HepG2 (cell line): ENCODE results near the gene SNX11. TPM values are rescaled to one million over a fixed set of nuclear protein-coding genes. Genes with fewer than 3 reads are reported as not detected.

Source experiments
- CAMTA2 ChIP-seq: sonication (generic); formaldehyde crosslinking; IDR thresholded peaks from 2 replicates; pipeline ENCODE4 v1.4.0; 2020; ENCODE audit warnings: mild to moderate bottlenecking, missing genetic modification reagents, borderline replicate concordance
- CC2D1A ChIP-seq: sonication (generic); formaldehyde crosslinking; IDR thresholded peaks from 2 replicates; pipeline ENCODE4 v1.8.1; 2023; ENCODE audit warnings: mild to moderate bottlenecking, missing genetic modification reagents
- CHD2 ChIP-seq: IDR thresholded peaks from 2 replicates; pipeline ENCODE4 v1.6.1; 2011; ENCODE audit warnings: low read depth, low read length, improper control_type of control experiment
- ELF3 ChIP-seq: IDR thresholded peaks from 2 replicates; pipeline ENCODE4 v1.6.1; 2016; ENCODE audit warnings: missing genetic modification reagents, missing compliant biosample characterization
- GFI1 ChIP-seq: sonication (generic); formaldehyde crosslinking; IDR thresholded peaks from 2 replicates; pipeline ENCODE4 v1.5.0; 2020; ENCODE audit warnings: missing genetic modification reagents, mild to moderate bottlenecking, borderline replicate concordance
- HCFC1 ChIP-seq: fragments of 150-350 bp; IDR thresholded peaks from 2 replicates; pipeline ENCODE4 v1.6.1; 2014; ENCODE audit warnings: low read depth, low read length
- HNRNPL ChIP-seq: fragments of 200-400 bp; formaldehyde crosslinking; IDR thresholded peaks from 2 replicates; pipeline ENCODE4 v1.6.1; 2017; ENCODE audit warnings: mild to moderate bottlenecking, low read depth, low read length
- KDM3A ChIP-seq: IDR thresholded peaks from 2 replicates; pipeline ENCODE4 v1.6.1; 2018; ENCODE audit warnings: low read depth, missing compliant biosample characterization
- KLF15 ChIP-seq: sonication (generic); formaldehyde crosslinking; IDR thresholded peaks from 2 replicates; pipeline ENCODE4 v1.8.1; 2023; ENCODE audit warnings: borderline replicate concordance, mild to moderate bottlenecking, inconsistent platforms, missing genetic modification reagents, mixed read lengths
- KLF16 ChIP-seq, 2 experiments: sonication (generic) in 1 of 2; formaldehyde crosslinking in 1 of 2; IDR thresholded peaks; 2 replicates each; pipeline versions ENCODE4 v1.6.1 to v1.8.0; 2016 to 2023; ENCODE audit warnings: missing genetic modification reagents in 2 of 2, missing compliant biosample characterization in 1 of 2
- POLR2G ChIP-seq: fragments of 200-400 bp; formaldehyde crosslinking; IDR thresholded peaks from 2 replicates; pipeline ENCODE4 v1.6.1; 2018; ENCODE audit warnings: mild to moderate bottlenecking, low read depth, low read length, moderate library complexity
- SATB2 ChIP-seq: sonication (generic); formaldehyde crosslinking; IDR thresholded peaks from 2 replicates; pipeline ENCODE4 v1.5.0; 2020; ENCODE audit warnings: missing genetic modification reagents
- SMYD3 ChIP-seq: sonication (generic); formaldehyde crosslinking; IDR thresholded peaks from 2 replicates; pipeline ENCODE4 v1.8.1; 2023; ENCODE audit warnings: mild to moderate bottlenecking, missing genetic modification reagents
- STAG1 ChIP-seq: sonication (generic); formaldehyde crosslinking; IDR thresholded peaks from 2 replicates; pipeline ENCODE4 v1.4.0; 2020; ENCODE audit warnings: missing genetic modification reagents
- ZNF333 ChIP-seq: sonication (generic); formaldehyde crosslinking; IDR thresholded peaks from 2 replicates; pipeline ENCODE4 v1.4.0; 2020; ENCODE audit warnings: mild to moderate bottlenecking, missing genetic modification reagents, borderline replicate concordance
- ZNF670 ChIP-seq: sonication (generic); formaldehyde crosslinking; IDR thresholded peaks from 2 replicates; pipeline ENCODE4 v1.8.0; 2022; ENCODE audit warnings: mild to moderate bottlenecking, missing genetic modification reagents, borderline replicate concordance
- ZSCAN22 ChIP-seq: sonication (generic); formaldehyde crosslinking; IDR thresholded peaks from 2 replicates; pipeline ENCODE4 v1.4.0; 2020; ENCODE audit warnings: mild to moderate bottlenecking, missing genetic modification reagents
- polyA plus RNA-seq, 8 experiments: library from polyadenylated mRNA; depleted of rRNA in 3 of 8; stranded (reverse) in 7 of 8; unstranded in 1 of 8; fragments of >200 nt; fragmentation: Illumina TruSeq in 4 of 8; extraction: Trizol in 4 of 8; gene quantifications; 2 replicates each; pipeline versions ENCODE4 v1.2.1 to v1.2.3, GENCODE V29; 2011 to 2016; ENCODE audit warnings: low read depth in 4 of 8, missing spikeins in 1 of 8, mixed read lengths in 1 of 8; ENCODE audit not compliant: insufficient read depth in 1 of 8
- total RNA-seq, 5 experiments: library from RNA; depleted of rRNA; stranded (reverse); fragments of >200 nt; fragmentation: Illumina TruSeq; extraction: Trizol; gene quantifications; 2 replicates each; pipeline ENCODE4 v1.2.3, GENCODE V29; 2016; ENCODE audit warnings: low read depth in 1 of 5
- TF ChIP-seq, protein P1 (sequence below): sonication (generic); formaldehyde crosslinking; IDR thresholded peaks from 2 replicates; pipeline ENCODE4 v1.5.1; 2020; ENCODE audit warnings: mild to moderate bottlenecking, moderate library complexity, missing genetic modification reagents
- TF ChIP-seq, protein P2 (sequence below): IDR thresholded peaks from 2 replicates; pipeline ENCODE4 v1.6.1; 2016; ENCODE audit warnings: control low read depth
- TF ChIP-seq, protein P3 (sequence below): sonication (generic); formaldehyde crosslinking; IDR thresholded peaks from 2 replicates; pipeline ENCODE4 v1.8.0; 2022; ENCODE audit warnings: missing genetic modification reagents, mild to moderate bottlenecking, inconsistent platforms, borderline replicate concordance
- TF ChIP-seq, protein P4 (sequence below): sonication (generic); formaldehyde crosslinking; conservative IDR thresholded peaks from 2 replicates; pipeline ENCODE4 v1.4.0; 2020; ENCODE audit warnings: mild to moderate bottlenecking, missing genetic modification reagents, moderate library complexity

SNX11 gene
- total and polyA plus RNA-seq, 2 of the 13 experiments (the other 11 are each of a cell fraction or from before 2014, with no cell fraction given), result 12.9 to 14.0 TPM

DNA sequence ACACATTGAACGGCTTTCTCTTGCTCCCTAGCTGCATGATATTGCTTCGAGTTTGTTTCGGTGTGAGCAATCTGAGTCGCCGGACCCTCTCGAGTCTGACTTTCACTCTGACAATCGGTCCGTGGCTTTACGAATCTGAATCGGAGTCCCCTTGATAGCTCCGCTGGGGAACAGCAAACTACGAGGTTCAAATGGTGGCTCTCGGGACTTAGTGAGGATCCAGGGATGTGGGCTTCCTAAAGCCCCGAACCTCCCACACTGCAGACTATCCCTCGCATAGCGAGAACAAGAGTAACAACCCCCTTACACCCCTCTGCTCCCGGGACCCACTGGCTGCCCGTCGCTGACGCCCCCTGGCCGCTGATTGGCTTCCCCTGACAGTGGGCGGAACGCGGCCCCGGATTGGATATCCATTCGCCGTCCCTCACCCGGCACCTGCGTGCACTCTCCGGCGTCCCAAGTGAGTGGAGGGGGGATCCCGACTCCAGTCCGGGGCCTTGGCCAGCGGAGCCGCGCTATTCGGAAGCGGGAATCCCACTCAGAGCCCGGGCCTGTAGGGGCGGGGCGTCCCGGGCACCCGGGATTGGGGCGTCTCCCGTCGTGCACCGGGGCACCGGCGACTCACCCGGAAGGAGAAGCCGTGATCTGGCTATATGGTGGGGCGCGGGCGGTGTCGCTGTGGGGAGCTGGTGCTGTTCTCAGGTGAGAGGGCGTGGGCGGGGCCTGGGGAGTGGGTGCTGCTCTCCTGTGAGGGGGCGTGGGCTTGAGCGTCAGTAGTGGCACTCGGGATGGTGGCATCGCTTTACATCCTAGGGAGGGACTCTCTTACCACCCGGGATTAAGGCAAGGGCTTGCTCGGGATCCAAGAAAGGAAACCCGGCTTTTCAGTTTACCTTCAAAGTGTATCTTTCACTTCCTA is at the start of gene SNX11 (continued):
- TF ChIP-seq, protein P1, sequence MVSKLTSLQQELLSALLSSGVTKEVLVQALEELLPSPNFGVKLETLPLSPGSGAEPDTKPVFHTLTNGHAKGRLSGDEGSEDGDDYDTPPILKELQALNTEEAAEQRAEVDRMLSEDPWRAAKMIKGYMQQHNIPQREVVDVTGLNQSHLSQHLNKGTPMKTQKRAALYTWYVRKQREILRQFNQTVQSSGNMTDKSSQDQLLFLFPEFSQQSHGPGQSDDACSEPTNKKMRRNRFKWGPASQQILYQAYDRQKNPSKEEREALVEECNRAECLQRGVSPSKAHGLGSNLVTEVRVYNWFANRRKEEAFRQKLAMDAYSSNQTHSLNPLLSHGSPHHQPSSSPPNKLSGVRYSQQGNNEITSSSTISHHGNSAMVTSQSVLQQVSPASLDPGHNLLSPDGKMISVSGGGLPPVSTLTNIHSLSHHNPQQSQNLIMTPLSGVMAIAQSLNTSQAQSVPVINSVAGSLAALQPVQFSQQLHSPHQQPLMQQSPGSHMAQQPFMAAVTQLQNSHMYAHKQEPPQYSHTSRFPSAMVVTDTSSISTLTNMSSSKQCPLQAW (CRISPR knock-in tag), result peak; percentile 98
- no peak for TF ChIP-seq STAG1 (CRISPR knock-in tag)
- peak; percentile 90 for TF ChIP-seq POLR2G
- TF ChIP-seq, protein P2, sequence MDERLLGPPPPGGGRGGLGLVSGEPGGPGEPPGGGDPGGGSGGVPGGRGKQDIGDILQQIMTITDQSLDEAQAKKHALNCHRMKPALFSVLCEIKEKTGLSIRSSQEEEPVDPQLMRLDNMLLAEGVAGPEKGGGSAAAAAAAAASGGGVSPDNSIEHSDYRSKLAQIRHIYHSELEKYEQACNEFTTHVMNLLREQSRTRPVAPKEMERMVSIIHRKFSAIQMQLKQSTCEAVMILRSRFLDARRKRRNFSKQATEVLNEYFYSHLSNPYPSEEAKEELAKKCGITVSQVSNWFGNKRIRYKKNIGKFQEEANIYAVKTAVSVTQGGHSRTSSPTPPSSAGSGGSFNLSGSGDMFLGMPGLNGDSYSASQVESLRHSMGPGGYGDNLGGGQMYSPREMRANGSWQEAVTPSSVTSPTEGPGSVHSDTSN (CRISPR knock-in tag), result peak; percentile 64; the same call in 1 of the 2 replicates
- TF ChIP-seq HNRNPL, result 0 out of 2 replicates have a peak, but pooled peaks have one; percentile 65
- TF ChIP-seq HCFC1, result peak; percentile 35; the same call in 1 of the 2 replicates
- TF ChIP-seq GFI1 (CRISPR knock-in tag), result peak; percentile 75; the same call in 1 of the 2 replicates
- TF ChIP-seq, protein P3, sequence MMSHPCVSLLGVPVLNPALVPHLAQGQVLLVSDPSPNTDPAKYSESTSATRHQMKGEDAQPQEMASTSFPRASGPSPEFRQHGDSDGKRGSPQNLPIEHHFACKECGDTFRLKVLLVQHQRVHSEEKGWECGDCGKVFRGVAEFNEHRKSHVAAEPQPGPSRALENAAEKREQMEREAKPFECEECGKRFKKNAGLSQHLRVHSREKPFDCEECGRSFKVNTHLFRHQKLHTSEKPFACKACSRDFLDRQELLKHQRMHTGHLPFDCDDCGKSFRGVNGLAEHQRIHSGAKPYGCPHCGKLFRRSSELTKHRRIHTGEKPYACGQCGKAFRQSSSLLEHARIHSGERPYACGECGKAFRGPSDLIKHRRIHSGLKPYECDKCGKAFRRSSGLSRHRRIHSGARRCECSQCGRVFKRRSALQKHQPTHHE, result peak; percentile 60; the same call in 1 of the 2 replicates
- peak; percentile 60 for TF ChIP-seq ELF3
- TF ChIP-seq ZNF670 (CRISPR knock-in tag), result peak; percentile 84; the same call in 1 of the 2 replicates
- peak; percentile 98 for TF ChIP-seq ZNF333 (CRISPR knock-in tag)
- 0 out of 2 replicates have a peak, but pooled peaks have one; percentile 39 for TF ChIP-seq SATB2 (CRISPR knock-in tag)
- 0 out of 2 replicates have a peak, but pooled peaks have one; percentile 74 for TF ChIP-seq CC2D1A
- TF ChIP-seq SMYD3 (CRISPR knock-in tag), result peak; percentile 62; the same call in 1 of the 2 replicates
- TF ChIP-seq, protein P4, sequence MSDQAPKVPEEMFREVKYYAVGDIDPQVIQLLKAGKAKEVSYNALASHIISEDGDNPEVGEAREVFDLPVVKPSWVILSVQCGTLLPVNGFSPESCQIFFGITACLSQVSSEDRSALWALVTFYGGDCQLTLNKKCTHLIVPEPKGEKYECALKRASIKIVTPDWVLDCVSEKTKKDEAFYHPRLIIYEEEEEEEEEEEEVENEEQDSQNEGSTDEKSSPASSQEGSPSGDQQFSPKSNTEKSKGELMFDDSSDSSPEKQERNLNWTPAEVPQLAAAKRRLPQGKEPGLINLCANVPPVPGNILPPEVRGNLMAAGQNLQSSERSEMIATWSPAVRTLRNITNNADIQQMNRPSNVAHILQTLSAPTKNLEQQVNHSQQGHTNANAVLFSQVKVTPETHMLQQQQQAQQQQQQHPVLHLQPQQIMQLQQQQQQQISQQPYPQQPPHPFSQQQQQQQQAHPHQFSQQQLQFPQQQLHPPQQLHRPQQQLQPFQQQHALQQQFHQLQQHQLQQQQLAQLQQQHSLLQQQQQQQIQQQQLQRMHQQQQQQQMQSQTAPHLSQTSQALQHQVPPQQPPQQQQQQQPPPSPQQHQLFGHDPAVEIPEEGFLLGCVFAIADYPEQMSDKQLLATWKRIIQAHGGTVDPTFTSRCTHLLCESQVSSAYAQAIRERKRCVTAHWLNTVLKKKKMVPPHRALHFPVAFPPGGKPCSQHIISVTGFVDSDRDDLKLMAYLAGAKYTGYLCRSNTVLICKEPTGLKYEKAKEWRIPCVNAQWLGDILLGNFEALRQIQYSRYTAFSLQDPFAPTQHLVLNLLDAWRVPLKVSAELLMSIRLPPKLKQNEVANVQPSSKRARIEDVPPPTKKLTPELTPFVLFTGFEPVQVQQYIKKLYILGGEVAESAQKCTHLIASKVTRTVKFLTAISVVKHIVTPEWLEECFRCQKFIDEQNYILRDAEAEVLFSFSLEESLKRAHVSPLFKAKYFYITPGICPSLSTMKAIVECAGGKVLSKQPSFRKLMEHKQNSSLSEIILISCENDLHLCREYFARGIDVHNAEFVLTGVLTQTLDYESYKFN (CRISPR knock-in tag), result peak; percentile 69
- TF ChIP-seq KDM3A, result peak; percentile 20; the same call in 1 of the 2 replicates
- peak; percentile 25 to 84; a peak in 3 of 4 replicates for TF ChIP-seq KLF16 (CRISPR knock-in tag; IDR thresholded peaks at IDR 0.05)
- peak; percentile 8; the same call in 1 of the 2 replicates for TF ChIP-seq KLF15 (CRISPR knock-in tag)
- TF ChIP-seq CAMTA2 (CRISPR knock-in tag), result 0 out of 2 replicates have a peak, but pooled peaks have one; percentile 81
- TF ChIP-seq ZSCAN22 (CRISPR knock-in tag), result no peak
- peak; percentile 56; the same call in 1 of the 2 replicates for TF ChIP-seq CHD2
